ENCODE data around the gene DOHH. TPM values are rescaled to one million over a fixed set of nuclear protein-coding genes. Genes with fewer than 3 reads are reported as not detected.
A peak's percentile ranks its signal among the peaks of the same experiment; 100 is the strongest.

DOHH gene
- total and polyA plus RNA-seq, 9 of the 15 experiments (the other 6 are each of a cell fraction or from before 2014, with no cell fraction given) = 0.14 to 47.2 (median 5.1) TPM

DNA sequence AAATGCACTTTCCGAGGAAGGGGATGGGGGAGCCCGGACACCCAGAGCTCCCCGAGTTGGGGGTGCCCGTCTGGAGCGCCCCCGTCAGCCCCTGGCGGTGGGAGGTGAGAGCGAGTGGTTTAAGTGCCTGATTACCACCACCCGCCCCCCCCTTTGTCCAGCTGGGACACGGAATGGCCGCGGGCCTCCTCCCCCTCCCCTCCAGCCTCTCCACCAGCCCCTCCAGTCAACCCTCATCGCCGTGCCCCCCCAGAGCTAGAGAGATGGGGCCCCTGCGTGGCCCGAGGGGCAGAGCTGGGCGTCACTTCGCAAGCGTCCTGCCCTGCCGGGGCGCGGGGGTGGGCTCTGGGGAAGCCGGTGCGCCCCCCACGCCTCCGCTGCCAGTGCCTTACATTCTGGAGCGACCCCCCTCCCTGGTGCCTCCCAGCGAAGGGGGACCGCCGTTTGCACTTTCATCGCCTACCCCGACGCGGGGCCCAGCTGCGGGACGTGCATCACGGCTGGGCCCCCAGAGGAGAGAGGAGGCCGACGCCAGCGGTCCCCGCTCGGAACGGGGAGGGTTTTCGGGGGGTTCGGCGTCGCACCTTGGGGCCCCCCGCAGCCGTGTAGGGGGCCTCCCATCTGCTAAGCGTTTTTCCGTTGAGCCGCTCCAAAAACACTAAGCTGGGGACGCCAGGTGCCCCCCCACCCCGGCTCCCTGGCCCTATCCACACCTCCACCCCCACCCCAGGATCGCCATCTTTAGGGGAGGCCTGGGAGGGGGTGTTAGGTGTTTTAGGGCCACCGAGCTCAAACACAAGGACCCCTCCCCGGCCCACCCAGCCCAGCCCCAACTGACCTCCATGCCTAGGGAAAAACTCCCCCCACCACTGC lies 36.5 kb downstream of the DOHH start (continued):
- TF ChIP-seq PRPF4 (IDR thresholded peaks at IDR 0.05; ENCODE audit: insufficient read depth, low read depth, low read length, poor library complexity, severe bottlenecking) (no peak), ILF3 (IDR thresholded peaks at IDR 0.05; ENCODE audit: borderline replicate concordance) (no peak), ZKSCAN3 (CRISPR knock-in tag; IDR thresholded peaks at IDR 0.05) (no peak), RFX7 (CRISPR knock-in tag; IDR thresholded peaks at IDR 0.05) (no peak), HDGF (IDR thresholded peaks at IDR 0.05) (no peak), FIP1L1 (IDR thresholded peaks at IDR 0.05; ENCODE audit: low read depth, low read length, poor library complexity, severe bottlenecking) (peak; percentile 36), ZNF449 (CRISPR knock-in tag; IDR thresholded peaks at IDR 0.05) (no peak), ZNF830 (CRISPR knock-in tag; IDR thresholded peaks at IDR 0.05) (no peak), ZNF197 (CRISPR knock-in tag; IDR thresholded peaks at IDR 0.05; ENCODE audit: low read depth) (no peak), KLF1 (tag; IDR thresholded peaks at IDR 0.05) (no peak), HNRNPK (IDR thresholded peaks at IDR 0.05; ENCODE audit: low read depth, low read length, poor library complexity, severe bottlenecking) (no peak), PCBP1 (IDR thresholded peaks at IDR 0.05; ENCODE audit: low read depth, low read length, poor library complexity, severe bottlenecking) (peak; percentile 56), PHF20 (IDR thresholded peaks at IDR 0.05; ENCODE audit: partially characterized antibody) (no peak), ZBTB7A (IDR thresholded peaks at IDR 0.05; ENCODE audit: borderline replicate concordance, control insufficient read depth, low read depth, low read length) (0 out of 2 replicates have a peak, but pooled peaks have one; percentile 5), RBM22 (IDR thresholded peaks at IDR 0.05; ENCODE audit: low read depth, low read length, poor library complexity, severe bottlenecking) (peak; percentile 95)
- TF ChIP-seq, protein P1, sequence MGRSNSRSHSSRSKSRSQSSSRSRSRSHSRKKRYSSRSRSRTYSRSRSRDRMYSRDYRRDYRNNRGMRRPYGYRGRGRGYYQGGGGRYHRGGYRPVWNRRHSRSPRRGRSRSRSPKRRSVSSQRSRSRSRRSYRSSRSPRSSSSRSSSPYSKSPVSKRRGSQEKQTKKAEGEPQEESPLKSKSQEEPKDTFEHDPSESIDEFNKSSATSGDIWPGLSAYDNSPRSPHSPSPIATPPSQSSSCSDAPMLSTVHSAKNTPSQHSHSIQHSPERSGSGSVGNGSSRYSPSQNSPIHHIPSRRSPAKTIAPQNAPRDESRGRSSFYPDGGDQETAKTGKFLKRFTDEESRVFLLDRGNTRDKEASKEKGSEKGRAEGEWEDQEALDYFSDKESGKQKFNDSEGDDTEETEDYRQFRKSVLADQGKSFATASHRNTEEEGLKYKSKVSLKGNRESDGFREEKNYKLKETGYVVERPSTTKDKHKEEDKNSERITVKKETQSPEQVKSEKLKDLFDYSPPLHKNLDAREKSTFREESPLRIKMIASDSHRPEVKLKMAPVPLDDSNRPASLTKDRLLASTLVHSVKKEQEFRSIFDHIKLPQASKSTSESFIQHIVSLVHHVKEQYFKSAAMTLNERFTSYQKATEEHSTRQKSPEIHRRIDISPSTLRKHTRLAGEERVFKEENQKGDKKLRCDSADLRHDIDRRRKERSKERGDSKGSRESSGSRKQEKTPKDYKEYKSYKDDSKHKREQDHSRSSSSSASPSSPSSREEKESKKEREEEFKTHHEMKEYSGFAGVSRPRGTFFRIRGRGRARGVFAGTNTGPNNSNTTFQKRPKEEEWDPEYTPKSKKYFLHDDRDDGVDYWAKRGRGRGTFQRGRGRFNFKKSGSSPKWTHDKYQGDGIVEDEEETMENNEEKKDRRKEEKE (IDR thresholded peaks at IDR 0.05; ENCODE audit: borderline replicate concordance in 1 of 2, control insufficient read depth in 1 of 2, low read depth in 2 of 2, low read length in 1 of 2) = no peak
- TF ChIP-seq, protein P2, sequence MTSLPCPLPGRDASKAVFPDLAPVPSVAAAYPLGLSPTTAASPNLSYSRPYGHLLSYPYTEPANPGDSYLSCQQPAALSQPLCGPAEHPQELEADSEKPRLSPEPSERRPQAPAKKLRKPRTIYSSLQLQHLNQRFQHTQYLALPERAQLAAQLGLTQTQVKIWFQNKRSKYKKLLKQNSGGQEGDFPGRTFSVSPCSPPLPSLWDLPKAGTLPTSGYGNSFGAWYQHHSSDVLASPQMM (CRISPR knock-in tag; IDR thresholded peaks at IDR 0.05) = no peak
